ENCODE results near the gene IRS1.
A peak's percentile ranks its signal among the peaks of the same experiment; 100 is the strongest.

The IRS1 gene

DNA sequence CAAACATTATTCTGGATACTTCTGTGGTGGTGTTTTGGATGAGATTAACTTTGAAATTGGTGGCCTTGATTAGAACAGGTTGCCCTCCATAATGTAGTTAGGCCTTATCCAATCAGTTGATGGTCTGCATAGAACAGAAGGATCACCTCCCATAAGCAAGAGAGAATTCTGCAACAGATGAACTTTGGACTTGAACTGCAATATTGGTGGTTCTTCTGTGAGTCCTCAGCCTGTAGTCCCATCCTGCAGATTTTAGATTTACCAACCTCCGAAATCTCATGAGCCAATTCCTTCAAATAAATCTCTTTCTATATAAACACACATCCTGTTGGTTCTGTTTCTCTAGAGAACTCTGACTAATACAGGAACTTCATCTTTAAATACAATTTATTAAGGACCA lies 81.9 kb downstream of the IRS1 start:
- DNase-seq: no peak

DNA sequence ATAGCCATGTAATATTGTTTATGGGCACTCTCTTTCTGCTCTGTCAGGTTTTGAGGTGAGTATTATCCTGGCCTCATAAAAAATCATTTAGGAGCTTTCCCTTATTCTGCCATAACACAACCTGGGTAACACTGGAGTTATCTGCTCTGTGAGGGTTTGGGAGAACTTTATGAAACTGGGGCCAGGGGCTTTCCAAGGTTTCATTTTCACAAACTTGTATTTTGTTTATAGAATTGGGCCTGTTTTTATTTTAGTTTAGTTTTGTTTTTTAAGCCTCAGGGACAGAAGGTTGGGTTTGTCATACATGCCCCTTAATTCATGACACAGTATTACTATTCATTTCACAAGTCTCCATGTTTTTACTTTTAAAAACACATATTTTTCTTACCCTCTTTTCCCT lies 83.5 kb downstream of the IRS1 start:
- DNase-seq: no peak

DNA sequence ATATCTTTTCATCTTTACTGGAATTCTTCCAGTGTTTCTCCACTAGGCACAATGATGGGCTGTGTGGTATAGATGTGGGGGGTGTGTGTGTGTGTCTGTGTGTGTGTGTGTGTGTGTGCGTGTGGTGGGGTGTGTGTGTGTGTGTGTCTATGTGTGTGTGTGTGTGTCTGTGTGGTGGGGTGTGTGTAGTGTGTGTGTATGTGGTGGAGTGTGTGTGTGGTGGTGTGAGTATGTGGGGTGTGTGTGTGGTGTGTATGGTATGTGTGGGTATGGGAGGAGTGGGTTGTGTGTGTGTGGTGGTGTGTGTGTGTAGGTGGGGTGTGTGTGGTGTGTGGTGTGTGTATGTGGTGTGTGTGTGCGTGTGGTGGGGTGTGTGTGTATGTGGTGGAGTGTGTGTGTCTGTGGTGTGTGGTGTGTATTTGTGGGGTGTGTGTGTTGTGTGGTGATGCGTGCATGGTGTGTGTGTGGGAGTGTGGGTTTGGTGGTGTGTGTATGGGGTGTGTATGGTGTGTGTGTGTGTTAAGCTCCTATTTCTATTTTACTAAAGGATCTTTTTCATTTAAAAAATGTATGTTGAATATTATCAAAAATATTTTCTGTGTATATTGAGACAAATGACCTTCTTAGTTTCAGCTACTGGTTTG lies 84.2 kb downstream of the IRS1 start:
- no peak for DNase-seq

DNA sequence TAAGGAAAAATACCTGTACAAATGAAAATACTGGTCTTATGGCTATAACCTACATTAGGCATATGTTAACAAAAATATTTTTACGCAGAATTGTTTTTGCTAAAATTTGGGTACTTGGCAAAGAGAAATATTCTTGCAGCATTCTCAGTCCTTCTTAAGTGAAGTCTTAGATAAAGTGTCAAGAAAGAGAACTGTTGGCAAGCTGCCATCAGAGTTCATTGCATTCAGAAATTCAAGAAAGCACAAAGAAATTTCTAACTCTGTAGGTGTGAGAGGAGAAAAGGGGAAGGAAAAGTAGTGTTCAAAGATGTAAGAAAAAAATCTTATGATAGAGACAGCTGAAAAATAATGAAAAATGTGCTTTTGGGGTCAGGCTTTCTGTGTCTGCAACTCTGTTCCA lies 86.7 kb downstream of the IRS1 start:
- no peak for DNase-seq

DNA sequence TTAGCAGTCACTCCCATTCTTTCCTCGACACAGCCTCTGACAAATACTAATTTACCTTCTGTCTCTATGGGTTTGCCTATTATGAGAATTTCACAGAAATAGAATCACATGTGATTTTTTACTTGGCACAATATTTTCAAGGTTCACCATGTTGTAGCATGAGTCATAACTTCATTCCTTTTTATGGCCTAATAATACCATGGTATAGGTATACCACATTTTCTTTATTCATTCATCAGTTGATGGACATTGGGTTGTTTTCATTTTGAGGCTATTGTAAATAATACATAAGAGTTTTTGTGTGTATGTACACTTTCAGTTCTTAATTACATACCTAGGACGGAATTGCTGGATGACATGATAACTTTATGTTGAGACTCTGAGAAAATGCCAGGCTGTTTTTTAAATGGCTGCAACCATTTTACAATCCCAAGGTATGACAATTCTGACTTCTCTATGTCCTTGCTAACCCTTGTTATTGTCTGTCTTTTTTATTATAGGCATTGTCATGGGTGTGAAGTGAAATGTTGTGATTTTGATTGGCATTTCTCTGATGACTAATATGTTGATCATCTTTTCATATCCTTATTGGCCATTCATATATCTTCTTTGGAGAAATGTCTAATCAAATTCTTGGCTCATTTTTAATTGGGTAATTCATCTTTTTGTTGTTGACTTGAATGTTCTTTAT lies 87.9 kb downstream of the IRS1 start:
- DNase-seq: no peak

DNA sequence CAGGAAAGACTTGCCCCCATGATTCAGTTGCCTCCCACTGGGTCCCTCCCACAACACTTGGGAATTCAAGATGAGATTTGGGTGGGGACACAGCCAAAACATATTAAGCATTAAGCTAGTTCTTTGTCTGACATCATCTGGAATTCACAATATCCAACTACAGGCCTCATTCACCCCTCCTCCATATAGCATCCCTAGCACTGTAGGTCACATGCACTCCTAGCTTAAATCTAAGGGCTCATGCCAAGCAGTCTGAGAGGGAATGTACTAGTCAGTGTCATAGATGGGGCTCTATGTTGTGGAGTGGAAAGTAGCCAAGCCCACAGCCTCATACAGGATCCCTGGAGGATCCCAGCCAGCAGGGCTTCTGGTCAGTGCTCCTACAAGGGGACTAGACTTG lies 92.1 kb downstream of the IRS1 start:
- DNase-seq: no peak

DNA sequence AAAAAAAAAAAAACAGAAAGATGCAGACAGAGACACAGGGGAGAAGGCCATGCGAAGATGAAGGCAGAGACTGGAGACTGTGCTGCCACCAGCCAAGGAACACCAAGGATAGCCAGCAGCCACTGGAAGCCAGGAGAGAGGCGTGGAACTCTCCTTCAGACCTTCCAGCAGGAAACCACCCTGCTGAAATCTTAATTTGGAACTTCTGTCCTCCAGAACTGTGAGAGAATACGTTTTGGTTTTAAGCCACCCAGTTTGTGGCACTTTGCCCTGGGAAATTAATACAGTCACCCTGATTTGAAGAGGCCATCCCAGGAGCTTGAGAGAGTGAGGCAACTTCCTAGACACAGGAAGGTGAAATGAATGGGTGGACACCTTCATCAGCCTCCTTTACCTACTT lies 93.7 kb downstream of the IRS1 start:
- no peak for DNase-seq

DNA sequence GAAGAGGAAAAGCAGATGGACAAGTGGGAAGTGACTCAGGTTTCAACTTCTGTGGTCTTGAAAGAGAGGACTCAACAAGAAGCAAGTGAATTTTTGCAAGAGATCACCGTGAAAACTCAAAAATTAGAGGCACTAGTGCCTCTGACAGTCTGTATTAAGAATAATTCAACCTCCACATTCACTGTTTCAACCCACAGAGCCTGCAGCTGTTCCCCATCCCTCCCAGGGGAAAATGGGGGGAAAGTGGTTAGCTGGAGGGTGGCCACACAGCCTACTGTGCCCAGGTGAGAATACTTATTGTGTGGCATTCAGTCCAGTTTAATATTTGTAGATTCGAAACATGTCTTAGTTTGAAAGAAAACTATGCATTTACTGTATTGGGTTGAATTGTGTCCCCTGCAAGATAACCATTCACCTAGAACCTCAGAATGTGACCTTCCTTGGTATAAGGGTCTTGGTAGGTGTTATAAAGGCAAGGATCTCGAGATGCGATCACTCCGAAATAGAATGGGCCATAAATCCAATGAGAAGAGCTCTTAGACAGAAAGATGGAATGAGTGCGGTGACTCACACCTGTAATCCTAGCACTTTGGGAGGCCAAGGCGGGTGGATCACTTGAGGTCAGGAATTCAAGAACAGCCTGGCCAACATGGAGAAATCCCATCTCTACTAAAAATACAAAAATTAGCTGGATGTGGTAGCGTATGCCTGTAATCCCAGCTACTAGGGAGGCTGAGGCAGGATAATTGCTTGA lies 94.3 kb downstream of the IRS1 start:
- DNase-seq: no peak

DNA sequence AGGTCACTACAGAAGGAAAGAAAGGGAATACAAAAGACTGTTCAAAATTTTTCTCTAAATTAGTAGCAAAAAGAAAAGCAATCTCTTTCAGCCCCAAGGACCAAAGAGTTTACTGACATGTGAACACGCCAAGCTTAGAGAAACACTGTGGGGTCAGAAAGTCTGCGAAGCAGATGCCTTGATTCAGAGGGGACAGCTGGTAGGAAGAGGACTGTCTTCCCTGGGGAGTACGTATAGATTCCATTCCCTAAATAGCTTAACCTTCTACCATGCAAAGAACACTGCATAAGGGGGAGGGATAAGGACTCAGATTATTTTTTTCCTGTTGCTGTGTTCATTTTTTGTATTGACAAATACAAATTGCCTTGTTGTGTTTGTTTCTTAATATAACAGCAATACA lies 96.1 kb downstream of the IRS1 start:
- no peak for DNase-seq

DNA sequence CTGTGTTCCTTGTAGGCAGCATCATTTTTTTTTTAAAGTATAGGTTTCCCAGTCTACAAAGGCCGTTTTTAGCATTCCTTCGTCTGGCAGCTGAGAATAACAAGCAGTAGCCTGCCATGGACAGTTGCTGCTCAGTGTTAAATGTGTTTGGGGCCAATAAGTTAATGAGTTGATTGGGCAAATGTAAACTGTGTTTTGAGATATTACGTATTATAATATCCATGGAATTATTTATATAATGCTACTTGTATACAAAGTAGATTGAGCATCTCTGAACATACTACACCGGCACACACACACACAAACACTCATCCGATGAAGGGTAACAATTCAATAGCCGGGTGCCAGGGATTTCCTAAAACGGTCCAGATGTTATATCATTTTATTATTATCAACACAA lies 97.2 kb downstream of the IRS1 start:
- no peak for DNase-seq

DNA sequence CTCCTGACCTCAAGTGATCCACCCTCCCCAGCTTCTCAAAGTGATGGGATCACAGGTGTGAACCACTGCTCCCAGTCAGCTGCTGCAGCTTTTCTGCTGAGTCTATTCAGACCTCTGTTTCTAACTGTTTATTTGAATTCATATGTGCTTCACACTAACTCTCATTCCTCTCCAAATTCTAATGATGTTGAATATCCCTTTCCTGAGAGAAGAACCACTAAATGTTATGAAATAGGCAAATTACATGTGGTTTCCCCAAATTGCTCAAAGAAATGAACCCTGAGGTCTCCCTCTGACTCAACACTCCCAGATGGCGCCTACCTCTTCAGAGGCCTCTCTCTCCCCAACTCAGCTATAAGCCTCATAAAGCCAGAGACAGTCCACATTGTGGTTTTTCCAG lies 98.6 kb downstream of the IRS1 start:
- peak; percentile 36 for DNase-seq

DNA sequence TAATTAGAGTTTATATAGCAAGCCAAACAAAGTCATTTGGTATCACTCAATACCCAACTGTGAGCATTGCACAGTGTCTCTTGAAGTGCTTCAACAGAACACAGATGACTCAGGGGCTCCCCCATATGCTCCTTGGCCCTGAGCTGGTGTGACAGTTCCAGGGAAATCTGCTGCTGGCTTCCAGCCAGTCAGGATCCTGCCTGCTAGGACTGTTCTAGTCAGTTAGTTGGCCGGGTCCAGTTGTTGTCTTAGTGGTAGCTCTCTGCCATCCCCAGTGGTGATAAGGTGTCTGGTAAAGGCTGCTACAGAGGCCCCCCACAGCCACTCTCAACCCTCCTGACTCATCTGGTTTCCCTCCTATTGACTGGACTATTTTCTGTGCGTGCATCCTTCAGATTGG lies 100.3 kb downstream of the IRS1 start:
- no peak for DNase-seq

DNA sequence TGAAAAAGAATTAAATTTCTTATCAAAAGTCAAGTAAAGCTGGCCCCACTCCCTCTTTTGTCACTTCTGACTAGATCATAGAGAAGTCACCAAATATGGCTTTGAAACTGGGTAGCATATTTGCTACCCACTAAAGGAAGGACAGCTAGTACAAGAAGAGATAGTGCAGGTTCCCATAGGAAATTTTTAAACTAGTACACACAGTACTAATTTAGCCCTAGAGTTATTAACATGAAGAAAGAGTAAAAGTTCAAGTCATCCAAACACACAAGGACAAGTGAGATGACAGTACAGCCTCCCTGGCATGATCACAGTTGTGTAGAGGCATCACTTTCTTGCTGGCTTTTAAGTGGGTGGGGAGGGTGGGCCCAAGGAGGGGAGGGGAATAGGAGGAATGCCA lies 100.9 kb downstream of the IRS1 start:
- DNase-seq: no peak

DNA sequence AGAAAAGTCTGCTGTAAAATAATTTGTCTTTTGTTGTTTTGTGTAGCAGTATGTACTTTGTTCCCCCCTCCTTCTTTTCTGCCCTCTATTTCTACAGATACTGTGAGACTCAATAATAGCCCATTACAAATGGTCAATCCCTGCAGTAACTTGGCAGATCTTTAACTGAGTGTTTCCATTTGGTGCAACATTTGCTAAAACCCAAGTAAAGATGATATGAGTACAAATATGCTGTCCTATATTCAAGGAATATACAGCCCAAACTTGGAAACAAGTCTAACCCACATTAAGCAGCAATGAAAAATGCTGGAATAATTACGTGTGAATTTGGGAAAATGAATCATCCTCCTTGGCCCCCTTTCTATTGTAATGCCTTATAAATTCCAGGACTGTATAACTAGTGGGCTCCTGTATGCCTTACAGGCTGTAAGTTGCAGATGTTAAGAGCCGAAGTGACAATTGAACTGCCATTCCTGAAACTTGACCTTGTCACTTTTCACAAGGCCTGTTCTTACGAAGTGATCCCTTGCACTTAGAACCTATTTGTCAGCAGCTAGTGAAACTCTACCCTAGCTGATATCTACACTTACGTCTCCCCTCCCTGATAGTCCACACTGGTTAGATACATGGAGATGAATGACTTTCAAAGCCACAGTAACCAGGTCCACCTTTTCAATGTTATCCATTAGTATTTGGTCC lies 104.9 kb downstream of the IRS1 start:
- DNase-seq: no peak

DNA sequence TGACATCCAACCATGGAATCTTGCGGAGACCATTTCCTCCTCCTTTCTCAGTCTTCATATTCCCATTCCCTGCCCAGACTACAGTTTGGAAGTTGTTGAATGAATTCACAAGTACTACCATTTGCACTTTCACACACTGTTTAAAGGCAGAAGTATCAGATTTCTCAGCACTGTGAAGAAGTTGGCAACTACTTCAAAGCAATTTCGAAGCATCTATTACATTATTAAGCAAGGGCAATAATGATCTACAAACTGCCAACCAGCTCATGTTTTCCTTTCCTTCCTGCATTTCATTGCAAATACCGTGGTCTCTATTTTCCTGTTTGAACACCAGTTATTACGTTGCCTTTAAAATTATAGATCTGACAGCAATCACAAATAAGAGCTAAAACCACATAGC lies 105.5 kb downstream of the IRS1 start:
- DNase-seq: no peak

DNA sequence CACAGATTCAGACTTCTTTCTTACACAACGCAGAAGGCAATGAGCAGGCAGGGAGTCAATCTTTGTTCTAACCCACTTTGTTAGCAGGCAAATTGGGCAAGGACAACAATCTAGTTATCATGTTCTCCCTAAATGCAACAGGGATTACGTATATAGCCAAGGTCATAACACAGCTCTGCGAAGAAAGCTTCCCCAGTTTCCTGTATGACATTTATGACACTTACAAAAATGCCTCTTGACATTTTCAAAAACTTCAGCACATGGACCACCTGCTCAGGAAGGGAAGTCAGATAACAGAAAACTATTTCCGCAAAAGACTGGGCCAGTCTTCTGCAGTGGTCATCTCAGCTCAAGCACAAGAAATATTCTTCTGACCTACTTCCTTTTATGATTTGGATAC lies 106.1 kb downstream of the IRS1 start:
- DNase-seq: peak; percentile 62

DNA sequence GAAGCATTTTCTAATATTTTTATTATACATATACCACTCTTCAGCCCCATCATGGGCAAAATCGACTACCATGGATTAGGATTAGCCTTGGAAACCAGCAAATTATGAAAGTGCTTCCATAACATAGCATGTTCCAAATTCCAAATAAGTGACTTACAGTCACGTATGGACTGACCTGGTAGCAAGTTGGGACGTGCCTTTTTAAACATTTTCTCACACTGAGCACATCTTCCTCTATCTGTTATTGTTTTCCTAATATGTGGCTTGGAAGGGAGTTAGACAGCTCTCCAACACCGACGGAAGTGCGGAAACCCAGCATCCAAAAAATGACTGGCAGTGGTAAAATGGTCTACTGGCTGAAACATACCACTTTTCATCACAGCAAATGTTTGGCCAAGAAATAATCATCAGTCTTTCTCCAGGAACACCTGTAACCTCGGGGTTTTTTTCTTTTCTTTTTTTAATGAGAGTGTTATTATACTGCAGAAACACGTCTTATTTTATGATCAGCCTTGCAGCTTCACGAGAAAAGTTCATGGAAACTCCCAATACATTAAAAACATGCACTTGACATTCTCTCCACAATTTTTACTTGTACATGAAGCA lies 107.0 kb downstream of the IRS1 start:
- DNase-seq: no peak

DNA sequence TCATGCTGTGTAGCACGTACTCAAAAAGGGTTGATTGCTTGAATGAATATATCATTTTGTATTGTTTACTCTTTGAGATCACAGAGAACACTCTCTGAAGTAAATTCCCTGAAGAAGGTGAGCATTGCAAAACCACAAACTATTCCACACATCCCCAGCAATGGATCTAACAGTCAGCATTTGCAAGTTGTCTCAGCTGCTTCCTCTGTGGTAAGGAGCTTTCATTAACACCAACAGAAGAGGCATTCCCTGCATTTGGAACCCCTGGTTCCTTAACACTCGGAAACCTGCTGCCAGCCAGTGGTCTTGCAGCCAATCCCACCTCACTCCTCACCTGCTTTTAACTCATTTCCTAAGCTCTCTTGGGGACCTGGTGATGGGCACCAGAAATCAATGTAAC lies 108.4 kb downstream of the IRS1 start:
- no peak for DNase-seq

DNA sequence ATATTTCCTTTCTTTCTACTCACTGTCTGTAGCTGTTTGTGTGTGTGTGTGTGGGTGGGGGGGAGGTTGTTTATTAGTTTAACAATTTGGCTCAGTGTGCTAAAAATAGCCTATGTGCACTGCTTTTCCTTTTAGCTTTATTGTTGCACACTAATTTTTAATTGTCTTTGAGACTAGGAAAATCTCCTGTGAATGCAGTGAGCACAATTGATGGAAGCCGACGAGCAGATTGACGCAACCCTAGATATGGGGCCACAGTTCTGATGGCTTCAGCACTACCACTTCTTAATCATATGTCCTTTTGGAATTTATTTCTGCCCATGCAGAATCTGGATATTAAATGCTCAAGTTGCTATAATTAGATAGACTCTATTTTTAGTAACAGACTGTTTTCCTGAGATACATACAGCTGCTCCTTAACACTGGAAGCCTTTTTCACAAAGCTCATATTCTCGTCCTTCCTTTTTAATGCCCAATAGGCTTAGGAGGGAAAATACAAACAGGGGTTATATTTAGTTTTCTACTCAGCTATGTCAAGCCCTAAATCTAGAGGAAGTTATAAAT lies 109.1 kb downstream of the IRS1 start:
- DNase-seq: no peak

DNA sequence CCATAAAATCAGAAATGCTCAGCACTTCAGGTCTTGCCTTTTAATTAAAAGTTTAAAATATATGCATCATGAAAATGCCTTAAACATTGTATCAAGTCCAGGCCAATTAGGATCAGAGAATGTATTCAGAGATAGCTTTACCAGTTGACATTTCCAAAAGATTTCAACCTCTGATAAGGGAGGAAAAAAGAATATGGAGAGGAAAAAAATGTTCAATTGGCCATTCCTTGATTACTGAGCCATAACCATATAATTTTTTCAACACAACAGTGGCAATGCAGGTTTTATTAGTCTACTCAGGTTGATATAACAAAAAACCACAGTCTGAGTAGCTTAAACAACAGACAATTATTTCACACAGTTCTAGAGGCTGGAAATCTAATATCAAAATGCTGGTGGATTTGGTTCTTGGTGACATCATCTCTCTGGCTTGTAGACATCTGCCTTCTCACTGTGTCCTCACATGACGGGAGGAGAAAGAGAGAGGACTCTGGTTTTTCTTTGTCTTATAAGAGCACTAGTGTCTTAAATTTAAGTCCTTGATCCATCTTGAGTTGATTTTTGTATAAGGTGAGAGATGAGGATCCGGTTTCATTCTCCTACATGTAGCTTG lies 111.9 kb downstream of the IRS1 start:
- no peak for DNase-seq

DNA sequence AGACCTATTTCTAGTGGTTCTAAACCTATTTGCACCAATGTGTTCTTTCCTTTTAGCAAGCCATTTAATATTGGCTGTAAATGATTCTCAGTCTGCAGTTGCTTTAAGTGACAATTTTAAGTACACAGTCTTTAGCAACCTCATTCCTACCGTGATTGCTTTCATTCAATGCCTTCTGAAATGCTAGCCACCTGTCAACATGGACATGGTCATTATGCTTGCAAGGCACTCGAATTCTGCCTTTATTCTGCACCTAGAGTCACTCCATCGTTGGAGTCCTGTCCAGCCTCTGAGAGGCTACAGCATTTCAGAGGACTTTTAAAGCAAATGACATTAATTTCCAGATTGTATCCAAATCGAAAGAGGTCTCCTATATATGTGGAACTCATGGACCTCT lies 115.1 kb downstream of the IRS1 start:
- no peak for DNase-seq

DNA sequence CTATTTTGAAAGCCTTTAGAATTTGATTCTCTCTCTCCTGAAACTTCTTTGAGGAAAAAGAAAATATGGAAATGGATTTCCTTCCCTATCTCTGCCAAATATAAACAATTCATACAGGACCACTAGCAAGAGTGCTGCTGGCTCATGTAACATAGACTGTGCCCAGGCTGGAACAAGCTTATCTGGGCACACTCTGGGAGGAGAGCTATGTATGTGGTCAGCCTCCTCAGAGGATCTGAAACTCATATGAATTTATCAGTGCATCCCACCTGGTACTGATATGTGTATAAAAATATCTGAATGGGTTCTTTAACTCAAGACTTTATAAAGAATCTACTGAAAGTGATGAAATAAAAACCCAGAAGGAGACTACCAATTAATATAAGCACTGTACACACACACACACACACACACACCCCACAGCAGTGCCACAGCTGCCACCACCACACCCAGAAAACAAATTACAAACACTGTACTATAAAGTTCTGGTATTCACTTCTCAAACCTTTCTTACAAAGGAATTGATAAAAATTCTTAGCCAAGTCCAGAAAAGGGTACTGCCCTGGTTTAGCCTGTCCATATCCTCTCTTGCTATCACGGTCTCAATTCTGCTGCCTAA lies 115.6 kb downstream of the IRS1 start:
- no peak for DNase-seq
